ENCODE results near the gene PMM1.

Gene PMM1

DNA sequence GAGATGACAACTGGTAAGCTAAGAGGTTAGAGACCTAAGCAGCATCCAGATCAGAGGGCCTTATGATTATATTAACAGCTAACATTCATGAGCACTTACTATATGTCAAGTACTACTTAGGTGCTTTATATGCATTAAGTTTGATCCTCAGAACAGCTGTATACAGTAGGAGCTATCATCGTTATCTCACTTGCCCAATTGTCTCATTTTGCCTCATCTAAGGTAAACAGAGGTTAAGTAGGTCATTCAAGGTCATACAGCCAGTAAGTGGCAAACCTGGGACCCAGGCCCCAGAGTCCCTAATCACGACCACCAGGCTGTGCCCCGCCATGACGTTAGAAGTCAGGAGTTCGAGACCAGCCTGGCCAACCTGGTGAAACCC, 40.8 kb downstream of the PMM1 start:
- no peaks in the 10 kb centered on the region for H4K20me1 ChIP-seq (ENCODE audit: insufficient read depth, low read length)
- peaks cover 4% of the 10 kb centered on the region for H3K79me2 ChIP-seq (ENCODE audit: insufficient read depth, low read length)
- H3K9ac ChIP-seq (ENCODE audit: low read depth, low read length): no peak overlapping the region
- no peak for ATAC-seq (ENCODE audit: insufficient read depth, low read depth)
- no peak overlapping the region for H3K4me3 ChIP-seq (ENCODE audit: low read depth in 1 of 2, low read length in 2 of 2)
- TF ChIP-seq EZH2 (IDR thresholded peaks at IDR 0.05; ENCODE audit: borderline replicate concordance, low read depth, low read length, severe bottlenecking): no peak
- TF ChIP-seq, protein P1, sequence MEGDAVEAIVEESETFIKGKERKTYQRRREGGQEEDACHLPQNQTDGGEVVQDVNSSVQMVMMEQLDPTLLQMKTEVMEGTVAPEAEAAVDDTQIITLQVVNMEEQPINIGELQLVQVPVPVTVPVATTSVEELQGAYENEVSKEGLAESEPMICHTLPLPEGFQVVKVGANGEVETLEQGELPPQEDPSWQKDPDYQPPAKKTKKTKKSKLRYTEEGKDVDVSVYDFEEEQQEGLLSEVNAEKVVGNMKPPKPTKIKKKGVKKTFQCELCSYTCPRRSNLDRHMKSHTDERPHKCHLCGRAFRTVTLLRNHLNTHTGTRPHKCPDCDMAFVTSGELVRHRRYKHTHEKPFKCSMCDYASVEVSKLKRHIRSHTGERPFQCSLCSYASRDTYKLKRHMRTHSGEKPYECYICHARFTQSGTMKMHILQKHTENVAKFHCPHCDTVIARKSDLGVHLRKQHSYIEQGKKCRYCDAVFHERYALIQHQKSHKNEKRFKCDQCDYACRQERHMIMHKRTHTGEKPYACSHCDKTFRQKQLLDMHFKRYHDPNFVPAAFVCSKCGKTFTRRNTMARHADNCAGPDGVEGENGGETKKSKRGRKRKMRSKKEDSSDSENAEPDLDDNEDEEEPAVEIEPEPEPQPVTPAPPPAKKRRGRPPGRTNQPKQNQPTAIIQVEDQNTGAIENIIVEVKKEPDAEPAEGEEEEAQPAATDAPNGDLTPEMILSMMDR (IDR thresholded peaks at IDR 0.05; ENCODE audit: borderline replicate concordance, extremely low read depth, low read length, poor library complexity, severe bottlenecking): no peak
- no peak overlapping the region for H3K4me2 ChIP-seq (ENCODE audit: insufficient read depth, low read length)
- DNase-seq: no peak
- H2AFZ ChIP-seq (ENCODE audit: low read depth, low read length): no peak overlapping the region
- H3K27me3 ChIP-seq (ENCODE audit: insufficient read depth, low read length, poor library complexity): peaks cover 4% of the 10 kb centered on the region
- no peak overlapping the region for H3K27ac ChIP-seq (ENCODE audit: low read length)
- H3K9me3 ChIP-seq (ENCODE audit: insufficient read depth, low read length, severe bottlenecking): no peaks in the 10 kb centered on the region
- H3K4me1 ChIP-seq (ENCODE audit: insufficient read depth, low read length): peaks cover 8% of the 10 kb centered on the region
- H3K36me3 ChIP-seq (ENCODE audit: insufficient read depth, low read length): peaks cover 3% of the 10 kb centered on the region; the same call in 1 of the 2 replicates

GRCh38 chr22:41544671-41545476, 44.8 kb downstream of the PMM1 start:
- peaks cover 30% of the 10 kb centered on the region; the same call in 1 of the 2 replicates for H4K20me1 ChIP-seq (ENCODE audit: insufficient read depth, low read length)

GRCh38 chr22:41543854-41544670, 45.6 kb downstream of the PMM1 start, which contains the start of gene POLR3H:
Gene POLR3H (minus strand): TSS chr22:41544470. CDS start chr22:41544101, 369 bp downstream.
- H3K79me2 ChIP-seq (ENCODE audit: insufficient read depth, low read length): peaks cover 51% of the 10 kb centered on the region
- DNase-seq (peak; percentile 99), ATAC-seq (ENCODE audit: insufficient read depth, low read depth) (peak; percentile 97)

More at GRCh38 chr22:41544671-41545476, 44.8 kb downstream of the PMM1 start:
- H3K4me1 ChIP-seq (ENCODE audit: insufficient read depth, low read length): peaks cover 41% of the 10 kb centered on the region
- H3K9ac ChIP-seq (ENCODE audit: low read depth, low read length): peak overlapping the region; percentile 81
- no peak for ATAC-seq (ENCODE audit: insufficient read depth, low read depth)
- peaks cover 43% of the 10 kb centered on the region for H3K79me2 ChIP-seq (ENCODE audit: insufficient read depth, low read length)
- H3K27me3 ChIP-seq (ENCODE audit: insufficient read depth, low read length, poor library complexity): no peaks in the 10 kb centered on the region
- no peaks in the 10 kb centered on the region for H3K9me3 ChIP-seq (ENCODE audit: insufficient read depth, low read length, severe bottlenecking)
- DNase-seq: no peak
- peak overlapping the region; percentile 87 for H3K4me2 ChIP-seq (ENCODE audit: insufficient read depth, low read length)
- TF ChIP-seq, protein P1 (IDR thresholded peaks at IDR 0.05; ENCODE audit: borderline replicate concordance, extremely low read depth, low read length, poor library complexity, severe bottlenecking): no peak
- TF ChIP-seq EZH2 (IDR thresholded peaks at IDR 0.05; ENCODE audit: borderline replicate concordance, low read depth, low read length, severe bottlenecking): no peak
- H3K27ac ChIP-seq (ENCODE audit: low read length): no peak overlapping the region
- peaks cover 18% of the 10 kb centered on the region for H3K36me3 ChIP-seq (ENCODE audit: insufficient read depth, low read length)
- H2AFZ ChIP-seq (ENCODE audit: low read depth, low read length): peak overlapping the region; percentile 67
- peak overlapping the region in 1 of 2 experiments; percentile 80; a peak in 3 of 4 replicates for H3K4me3 ChIP-seq (ENCODE audit: low read depth in 1 of 2, low read length in 2 of 2)

More at GRCh38 chr22:41543854-41544670, 45.6 kb downstream of the PMM1 start, which contains the start of gene POLR3H:
- Histone ChIP-seq H3K4me2 (ENCODE audit: insufficient read depth, low read length) (peak within 1 kb of the TSS; percentile 87), H3K4me3 (ENCODE audit: low read depth in 1 of 2, low read length in 2 of 2) (peak within 1 kb of the TSS; percentile 68 to 80), H3K27me3 (ENCODE audit: insufficient read depth, low read length, poor library complexity) (no peaks in the 10 kb centered on the region), H4K20me1 (ENCODE audit: insufficient read depth, low read length) (peaks cover 38% of the 10 kb centered on the region; the same call in 1 of the 2 replicates), H3K4me1 (ENCODE audit: insufficient read depth, low read length) (peaks cover 41% of the 10 kb centered on the region), H3K9me3 (ENCODE audit: insufficient read depth, low read length, severe bottlenecking) (no peaks in the 10 kb centered on the region), H3K36me3 (ENCODE audit: insufficient read depth, low read length) (peaks cover 26% of the 10 kb centered on the region), H3K27ac (ENCODE audit: low read length) (peak within 1 kb of the TSS; percentile 74), H2AFZ (ENCODE audit: low read depth, low read length) (peak within 1 kb of the TSS; percentile 89), H3K9ac (ENCODE audit: low read depth, low read length) (peak within 1 kb of the TSS; percentile 81)
- TF ChIP-seq EZH2 (IDR thresholded peaks at IDR 0.05; ENCODE audit: borderline replicate concordance, low read depth, low read length, severe bottlenecking): no peak
- TF ChIP-seq, protein P1 (IDR thresholded peaks at IDR 0.05; ENCODE audit: borderline replicate concordance, extremely low read depth, low read length, poor library complexity, severe bottlenecking): peak; percentile 68
